CMK (cell line): ENCODE measurements around the gene NXNL2.

ENCODE experiments used
- DNase-seq: peaks from one replicate; pipeline ENCODE4 v3.0.0-alpha.2; 2010; ENCODE audit warnings: low read depth

Gene NXNL2

DNA sequence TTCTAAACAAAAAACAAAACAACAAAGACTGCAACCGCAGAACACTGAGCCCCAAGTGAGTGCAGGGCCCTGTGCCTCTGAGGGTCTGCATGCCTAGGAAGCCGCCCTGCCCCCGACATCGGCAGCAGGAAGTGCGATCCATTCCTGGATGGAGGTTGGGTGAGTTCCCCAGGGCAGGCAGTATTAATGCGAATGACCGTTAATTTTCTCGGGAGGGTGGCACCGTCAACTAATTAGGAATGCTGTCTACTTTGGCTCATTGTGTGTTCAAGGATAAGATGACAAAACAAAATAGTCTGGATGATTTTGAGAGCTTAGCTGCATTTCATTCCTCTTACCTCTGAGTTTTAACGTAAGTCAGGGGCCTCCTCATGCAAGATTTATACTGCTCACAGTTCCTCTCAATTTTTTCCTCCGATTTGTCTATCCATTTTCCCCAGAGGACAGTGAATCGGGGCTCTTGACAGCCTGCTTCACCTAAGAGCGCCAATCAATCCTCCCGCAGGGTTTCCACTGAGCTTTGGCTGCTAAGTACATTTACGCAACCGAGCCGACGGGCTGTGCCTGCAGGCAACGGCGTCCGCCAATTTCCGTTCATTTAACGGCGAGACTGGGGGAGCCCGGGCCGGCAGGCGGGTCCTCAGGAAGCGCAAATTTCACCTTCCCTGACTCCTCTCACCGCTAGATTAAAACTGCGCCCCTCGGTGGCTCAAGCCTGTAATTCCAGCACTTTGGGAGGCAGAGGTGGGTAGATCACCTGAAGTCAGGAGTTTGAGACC lies 2.9 kb upstream of the NXNL2 start:
- no peak for DNase-seq

DNA sequence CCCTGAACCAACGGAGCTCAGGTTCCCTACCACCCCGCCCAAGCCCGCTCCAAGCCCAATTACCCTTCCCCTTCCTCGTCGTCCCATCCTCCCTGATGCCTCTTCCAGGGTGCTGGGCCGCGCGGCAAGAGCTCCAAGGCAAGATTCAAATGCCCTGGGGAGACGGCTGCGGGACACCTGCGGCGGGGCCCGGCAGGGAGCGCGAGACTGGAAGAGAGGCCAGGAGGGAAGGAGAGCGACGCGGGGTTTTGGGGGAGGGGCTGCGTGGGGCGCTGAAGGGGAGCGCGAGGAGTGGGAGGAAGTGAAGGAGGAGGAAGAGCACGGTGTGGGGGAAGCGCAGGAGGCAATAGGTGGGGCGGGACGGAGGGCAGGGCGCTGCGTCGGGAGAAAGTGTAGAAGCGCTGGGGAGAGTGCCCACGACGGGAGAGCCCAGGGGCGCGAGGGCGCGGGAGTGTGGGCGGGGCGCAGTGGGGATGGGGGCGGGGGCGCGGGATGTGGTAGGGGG lies 975 bp upstream of the NXNL2 start:
- peak; percentile 8 for DNase-seq

DNA sequence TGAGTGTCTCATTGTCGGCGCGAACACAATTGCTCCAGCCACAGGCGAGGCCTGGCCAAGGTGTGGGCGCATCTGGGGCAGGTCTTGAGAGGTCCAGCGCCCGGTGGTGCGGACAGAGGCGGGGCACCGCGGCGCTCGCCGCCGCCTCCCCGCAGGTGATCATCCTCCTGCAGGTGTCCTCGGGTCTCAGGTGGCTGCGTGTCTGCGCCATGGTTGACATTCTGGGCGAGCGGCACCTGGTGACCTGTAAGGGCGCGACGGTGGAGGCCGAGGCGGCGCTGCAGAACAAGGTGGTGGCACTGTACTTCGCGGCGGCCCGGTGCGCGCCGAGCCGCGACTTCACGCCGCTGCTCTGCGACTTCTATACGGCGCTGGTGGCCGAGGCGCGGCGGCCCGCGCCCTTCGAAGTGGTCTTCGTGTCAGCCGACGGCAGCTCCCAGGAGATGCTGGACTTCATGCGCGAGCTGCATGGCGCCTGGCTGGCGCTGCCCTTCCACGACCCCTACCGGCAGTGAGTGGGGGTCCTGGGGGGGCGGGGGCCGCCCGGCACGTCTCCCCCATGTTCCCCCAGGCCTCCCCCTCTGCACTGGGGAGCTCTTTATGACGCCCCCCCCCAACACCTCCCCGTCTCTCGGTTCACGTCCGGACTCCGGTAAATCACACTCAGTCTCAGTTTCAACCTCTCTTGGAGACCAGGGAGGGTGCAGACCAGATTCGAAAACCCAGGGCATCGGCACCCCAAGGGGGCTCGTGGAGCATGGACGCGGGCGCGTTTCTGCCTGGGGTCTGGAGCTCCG lies 446 bp downstream of the NXNL2 start:
- no peak for DNase-seq

DNA sequence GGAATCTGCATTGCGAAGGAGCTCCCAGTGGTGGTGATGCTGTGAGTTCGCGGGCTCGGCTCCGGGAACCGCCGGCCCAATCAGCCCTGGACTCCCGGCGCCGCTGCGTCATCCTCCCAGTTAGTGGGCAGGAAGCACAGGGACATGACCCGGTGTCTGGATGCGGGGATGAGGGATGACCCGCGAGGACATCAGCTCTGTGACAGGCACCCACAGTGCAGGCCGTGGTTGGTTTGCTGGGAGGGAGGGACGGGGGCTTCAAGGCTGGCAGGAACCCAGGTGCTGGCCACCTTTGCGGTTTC lies 996 bp downstream of the NXNL2 start:
- no peak for DNase-seq

DNA sequence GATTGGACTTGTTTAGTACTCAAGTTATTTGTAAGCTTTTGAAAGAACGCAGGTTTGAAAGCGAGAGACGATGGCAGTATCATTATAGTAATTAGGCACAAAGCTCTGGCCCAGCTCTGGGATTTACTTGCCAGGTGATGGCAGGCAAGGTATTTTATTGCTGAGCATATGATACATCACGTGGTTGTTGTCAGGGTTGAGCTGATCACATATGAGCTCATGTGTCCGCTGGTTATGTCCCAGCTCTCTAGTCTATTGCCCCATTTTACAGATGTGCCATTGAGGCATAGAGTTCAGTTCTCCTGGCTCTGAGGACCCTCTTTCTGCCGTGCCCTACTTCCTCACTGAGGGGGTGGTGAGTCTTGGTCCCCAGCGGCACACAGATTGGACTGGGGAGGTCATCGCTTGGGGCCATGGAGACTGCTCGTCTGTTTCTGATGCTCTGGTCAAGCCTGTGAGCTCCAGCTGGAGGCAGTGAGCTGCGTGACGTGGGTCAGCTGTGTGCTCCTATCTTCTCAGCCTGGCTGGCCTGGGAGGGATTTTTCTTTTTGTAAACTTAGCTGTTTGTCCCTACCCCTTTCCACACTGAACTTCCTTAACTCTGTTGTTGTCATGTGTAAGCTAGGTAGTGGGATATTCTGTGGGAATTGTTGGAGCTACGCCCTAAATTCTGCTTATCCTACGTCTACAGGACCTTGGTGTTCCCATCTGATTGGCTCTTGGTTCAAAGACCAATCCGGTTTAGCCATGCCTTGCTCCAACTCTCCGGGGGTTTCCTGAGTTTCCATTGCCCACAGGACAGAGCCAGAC lies 2.2 kb downstream of the NXNL2 start:
- no peak for DNase-seq

DNA sequence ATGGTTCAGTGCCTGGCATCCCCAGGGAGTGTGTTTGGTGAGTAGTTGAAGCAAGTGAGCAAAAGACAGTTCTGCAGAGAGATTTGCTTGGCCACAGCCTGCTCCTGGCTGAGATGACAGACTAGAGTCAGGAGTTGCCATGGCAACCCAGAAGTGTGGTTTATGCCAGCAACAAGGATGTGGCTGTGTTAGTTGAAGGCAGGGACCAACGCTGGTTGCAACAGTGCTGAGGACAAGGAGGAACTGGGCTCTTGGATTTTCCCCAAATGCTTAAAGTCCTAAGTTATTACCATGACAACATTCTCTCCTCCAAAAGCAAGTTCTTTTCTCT lies 2.7 kb downstream of the NXNL2 start:
- DNase-seq, result no peak

DNA sequence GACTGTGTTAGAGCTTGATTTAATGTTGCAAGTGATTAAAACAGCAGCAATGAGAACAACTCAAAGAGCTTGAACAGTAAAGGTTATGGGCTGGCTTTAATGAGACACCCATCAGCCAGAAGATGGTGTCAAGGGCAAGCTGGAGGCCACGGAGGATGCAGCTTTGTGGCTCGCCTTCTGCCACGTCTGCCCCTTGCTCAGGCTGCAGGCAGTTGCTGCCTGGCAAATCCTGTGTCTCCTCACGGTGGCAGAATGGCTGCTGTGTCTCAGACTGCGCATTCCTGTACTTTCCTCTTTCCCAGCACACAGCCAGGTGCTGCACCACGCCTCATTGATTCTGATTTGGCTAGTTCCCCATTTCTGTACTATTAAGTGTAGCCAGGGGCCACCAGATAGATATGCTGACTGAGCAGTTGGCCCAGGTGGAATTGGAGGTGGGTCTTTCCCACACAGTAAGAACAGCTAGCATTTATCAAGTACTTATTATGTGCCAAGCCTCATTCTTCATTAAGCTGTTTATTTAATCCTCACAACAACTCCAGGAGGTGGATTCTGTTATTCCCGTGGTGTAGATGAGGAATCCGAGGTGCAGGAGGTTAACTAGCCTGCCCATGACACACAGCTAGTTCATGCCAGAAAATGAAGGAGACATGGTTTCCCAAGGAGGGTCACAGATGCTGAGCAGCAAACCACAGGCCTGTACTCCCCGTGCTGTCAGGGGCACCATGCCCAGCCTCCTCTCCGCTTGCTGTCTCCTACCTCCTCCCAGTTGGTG lies 3.5 kb downstream of the NXNL2 start:
- DNase-seq, result no peak

DNA sequence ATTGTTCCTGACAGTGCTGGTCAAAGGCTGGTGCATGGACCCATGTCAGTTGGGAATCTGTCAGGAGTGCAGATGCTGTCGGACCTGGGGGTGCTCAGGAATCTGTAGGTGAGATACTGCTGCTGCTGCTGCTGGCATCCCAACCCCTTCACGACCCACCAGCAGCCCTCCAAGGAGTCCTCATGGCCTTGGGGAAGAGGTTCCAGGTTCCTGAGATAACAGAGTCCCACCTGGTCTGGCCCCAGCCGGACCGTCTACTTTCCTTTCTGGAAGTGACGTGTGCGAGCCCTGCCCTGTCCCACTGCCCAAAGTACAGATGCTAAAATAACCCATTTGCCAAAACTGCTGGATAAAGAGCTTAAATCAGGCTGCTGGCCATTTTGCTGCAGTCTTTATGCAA lies 4.3 kb downstream of the NXNL2 start:
- DNase-seq, result no peak

DNA sequence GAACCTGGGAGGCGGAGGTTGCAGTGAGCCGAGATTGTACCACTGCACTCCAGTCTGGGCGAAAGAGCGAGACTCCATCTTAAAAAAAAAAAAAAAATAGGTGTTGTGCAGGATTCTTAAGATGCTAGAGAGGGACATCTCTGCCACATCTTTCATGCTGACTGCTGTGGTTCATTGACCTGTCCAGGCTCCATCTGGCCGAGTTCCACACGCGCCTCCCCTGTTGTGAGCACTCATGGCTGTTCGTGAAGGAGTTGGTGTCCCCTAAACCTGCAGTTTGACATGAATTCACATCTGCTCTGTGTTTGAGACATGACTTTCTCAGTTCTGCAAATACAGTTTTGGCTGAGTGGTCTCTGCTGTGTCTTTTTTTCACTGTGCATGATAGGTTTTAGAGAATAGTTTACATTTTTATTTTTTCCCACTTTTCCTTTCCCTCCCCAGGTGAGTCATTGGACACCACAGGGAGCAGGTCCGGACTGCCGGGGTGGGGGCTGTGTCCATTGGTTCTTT lies 5.3 kb downstream of the NXNL2 start:
- no peak for DNase-seq

DNA sequence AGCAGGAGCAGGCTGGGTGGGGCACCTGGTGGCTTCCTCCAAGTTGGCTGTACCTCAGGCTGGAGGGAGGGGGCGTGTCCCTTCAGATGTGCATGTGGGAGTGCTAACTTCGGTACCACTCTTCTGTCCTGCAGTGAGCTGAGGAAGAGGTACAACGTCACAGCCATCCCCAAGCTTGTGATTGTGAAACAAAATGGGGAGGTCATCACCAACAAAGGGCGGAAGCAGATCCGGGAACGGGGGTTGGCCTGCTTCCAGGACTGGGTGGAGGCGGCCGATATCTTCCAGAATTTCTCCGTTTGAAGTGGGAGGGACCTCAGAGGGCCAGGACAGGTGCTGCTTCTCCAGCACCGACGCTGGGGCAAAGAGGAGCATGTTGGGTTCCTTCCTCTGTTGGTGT lies 9.3 kb downstream of the NXNL2 start:
- DNase-seq, result no peak

DNA sequence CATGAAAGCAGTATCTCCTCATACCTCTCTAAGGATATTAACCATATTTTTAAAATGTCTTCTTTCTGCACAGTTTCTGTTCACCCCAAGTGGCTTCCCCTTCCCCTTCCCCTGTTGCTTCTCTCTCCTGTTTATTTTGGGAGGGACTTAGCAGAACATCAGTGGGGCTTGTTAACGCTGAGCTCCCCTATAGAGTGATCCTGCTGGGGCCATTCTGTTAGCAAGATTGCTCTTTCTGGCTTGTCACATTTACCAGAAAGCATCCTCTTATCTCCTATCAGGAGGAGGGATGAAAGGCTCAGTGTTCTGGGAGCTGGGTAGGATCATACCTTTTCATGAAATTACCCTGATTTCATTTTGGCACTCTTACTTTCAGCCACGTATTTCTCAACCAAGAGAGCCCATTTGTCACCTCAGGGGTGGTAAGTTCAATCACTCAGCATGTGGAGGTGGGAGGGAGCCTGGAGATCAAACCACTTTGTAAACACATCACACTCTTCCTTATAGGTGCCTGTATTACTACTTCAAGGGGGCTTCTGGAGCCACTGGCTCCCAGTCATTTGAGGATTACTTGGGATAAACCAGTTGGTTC lies 16.7 kb downstream of the NXNL2 start:
- no peak for DNase-seq

DNA sequence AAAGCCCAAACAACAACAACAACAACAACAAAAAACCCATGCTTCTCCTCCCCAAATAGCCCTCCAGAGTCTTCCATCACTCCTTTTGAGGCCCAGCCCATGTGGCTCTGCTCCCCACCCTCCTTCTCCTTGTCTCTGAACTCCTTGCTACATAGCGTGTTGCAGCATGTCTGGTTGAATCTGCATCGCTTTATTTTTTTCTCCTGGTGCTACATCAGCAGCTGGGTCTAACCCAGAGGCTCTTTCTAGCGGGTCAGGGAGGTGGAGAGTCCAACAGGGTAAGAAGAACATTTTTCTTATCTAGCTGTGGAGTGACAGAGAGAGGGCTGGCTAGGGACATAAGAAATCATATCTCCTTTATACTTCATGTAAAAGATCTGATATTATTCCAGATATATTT lies 18.4 kb downstream of the NXNL2 start:
- no peak for DNase-seq

DNA sequence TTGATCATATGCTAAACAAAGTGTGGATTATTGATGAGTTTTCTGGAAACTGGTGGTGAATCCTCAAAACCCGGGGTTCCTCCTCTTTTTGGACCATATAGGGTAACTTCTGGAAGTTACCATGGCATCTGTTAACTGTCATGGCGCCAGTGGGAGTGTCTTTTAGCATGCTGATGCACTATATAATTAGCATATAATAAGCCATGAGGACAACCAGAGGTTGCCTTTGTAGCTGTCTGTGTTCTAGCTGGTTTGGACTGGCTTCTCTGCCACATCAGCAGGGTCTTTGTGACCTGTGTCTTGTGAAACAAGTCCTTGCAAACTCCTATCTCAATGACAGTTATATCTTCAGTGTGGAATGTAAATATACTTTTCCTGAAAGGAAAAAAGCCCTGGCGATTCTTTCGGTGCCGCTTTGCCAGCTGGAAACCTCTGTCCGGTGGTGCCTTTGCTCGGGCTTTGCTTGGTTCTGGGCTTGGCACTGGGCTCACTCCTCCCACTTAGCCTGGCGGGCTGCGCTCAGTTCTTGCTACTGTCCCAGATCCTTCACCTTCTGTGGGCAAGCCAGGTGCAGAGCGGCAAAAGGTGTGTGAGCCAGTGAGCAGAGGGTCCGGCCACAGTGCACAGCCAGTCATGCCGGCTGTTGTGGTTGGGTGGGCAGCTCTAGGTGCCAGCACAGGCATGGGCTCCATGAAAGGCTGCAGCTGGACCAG lies 20.4 kb downstream of the NXNL2 start:
- DNase-seq, result no peak

DNA sequence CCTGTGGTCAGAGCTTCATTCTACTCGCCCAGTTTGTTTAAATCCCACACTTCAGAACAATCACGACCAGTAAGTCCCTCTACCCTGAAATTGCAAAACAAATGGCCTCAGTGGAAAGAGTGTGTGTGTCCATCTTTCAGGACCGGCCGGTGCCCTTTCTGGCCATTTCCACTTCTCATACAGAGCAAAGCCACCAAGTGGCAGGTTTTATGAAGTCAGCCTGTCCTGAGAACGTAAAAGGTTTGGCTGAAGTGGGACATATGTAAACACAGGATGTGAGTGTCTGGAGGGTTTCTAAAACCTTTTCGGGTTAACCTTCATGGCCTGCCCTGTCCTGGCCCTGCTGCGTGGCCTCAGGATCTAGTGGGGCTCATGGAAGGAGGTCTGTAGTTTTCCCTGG lies 24.7 kb downstream of the NXNL2 start:
- no peak for DNase-seq

DNA sequence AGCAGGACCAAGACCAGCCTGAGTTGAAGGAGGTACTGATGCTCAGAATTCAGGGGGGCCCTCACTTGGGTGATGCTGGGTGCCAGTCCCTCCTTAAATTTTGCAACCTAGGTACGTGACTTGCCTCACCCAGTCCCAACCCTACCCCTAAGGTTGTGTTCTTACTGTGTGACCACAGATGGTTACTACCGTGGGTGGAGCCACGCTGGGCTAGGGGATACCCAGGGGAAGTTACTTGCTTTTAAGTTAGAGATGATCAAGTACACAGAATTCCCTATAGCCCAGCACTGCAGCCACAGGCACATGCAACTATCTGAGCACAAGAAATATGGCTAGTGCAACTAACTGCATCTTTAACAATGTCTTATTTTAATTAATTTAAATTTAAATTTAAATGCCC lies 32.9 kb downstream of the NXNL2 start:
- DNase-seq, result no peak

DNA sequence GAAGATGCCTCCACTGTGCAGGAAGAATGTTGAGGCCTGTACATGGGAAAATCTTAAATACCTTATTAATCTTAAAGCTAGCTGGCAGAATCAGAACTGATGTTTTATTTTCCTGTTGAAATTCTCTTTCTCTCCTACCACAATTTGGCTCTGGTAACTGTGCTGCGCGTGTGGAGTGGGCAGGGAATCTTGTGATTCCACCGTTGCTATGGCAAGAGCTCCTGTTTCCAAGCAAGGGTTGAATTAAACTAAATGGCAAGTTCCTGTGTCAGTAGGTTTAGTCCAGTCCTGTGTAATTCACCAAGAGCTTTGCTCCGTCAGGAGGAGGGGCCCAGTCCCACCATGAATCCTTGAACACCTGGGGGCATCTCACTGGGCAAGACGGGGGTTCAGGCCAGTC lies 36.4 kb downstream of the NXNL2 start:
- DNase-seq, result no peak

DNA sequence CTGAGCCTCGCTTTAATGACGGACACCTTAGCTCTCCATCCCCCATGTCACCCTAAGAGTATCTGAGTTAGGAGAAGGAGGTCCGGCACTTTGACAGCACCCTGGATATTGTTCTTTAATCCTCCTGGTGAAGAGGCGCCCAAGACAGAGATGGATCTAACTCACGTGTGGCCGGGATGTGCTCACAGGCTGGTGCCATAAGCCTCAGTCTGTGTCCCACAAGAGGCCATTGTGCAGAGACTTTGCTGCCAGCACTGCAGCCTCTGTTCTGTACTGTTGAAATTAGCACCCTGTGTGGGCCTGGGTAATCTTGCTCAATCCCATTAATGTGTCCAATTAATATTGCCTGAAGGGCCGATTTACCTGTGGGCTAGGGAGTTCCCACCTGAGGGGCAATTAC lies 37.7 kb downstream of the NXNL2 start:
- DNase-seq, result no peak

DNA sequence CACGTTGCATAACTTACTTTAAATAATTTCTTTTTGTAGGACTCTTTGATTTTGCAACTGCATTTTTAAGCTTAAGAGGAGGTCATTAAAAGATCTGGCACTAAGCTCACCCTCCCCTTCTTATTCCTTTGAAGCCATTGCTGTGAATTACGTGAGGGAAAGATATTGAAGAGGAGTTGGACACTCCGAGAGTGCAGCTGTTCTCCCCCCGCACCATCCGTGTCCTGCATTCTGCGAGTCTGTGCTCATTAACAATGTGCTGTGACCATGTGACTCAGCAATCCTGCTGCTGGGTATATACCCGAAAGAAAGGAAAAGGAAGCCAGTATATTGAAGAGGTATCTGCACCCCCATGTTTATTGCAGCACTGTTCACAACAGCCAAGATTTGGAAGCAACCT lies 40.0 kb downstream of the NXNL2 start:
- no peak for DNase-seq

DNA sequence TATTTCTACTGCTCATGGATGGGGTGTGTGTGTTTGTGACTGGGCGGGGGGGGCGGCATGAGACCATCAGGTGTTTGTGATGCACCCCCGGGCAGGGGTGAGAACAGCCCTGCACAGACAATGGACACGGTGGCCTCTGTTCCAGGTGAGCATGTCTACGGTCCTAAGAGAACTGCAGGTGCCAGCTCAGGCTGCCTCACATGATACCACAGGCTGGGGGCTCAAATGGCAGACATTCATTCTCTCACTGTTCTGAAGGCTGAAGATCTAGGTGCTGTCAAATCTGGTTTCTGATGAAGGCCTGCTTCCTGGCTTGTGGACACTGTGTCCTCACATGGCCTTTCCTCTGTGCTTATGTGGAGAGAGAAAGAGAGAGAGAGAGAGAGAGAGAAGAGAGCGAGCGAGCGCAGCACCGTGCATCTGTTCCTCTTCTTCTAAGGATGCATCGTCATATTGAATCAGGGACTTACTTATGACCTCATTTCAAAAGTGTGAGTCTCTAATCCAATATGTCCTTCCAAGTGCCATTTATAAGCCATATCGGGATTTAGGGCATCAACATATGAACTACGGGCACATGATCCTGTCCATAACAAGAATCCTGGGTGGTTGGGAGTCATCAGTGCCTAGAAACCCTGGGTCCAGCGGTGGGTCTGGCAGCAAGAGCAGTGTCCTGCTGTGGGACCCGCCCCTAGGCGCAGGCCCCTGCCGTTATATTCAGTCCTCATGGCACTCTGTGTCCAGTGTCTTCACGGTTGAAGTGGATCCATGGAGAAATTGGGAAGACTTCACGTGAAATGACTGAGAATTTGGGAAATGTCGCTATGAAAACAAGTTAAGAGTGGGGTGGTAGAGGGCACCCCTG lies 42.5 kb downstream of the NXNL2 start:
- no peak for DNase-seq
